ENCODE measurements around the gene RAB4B.

- TF ChIP-seq ZNF292 (tag by site-specific recombination; IDR thresholded peaks at IDR 0.05; ENCODE audit: borderline replicate concordance, low read depth): no peak
- no peak for TF ChIP-seq ZNF776 (tag by site-specific recombination; IDR thresholded peaks at IDR 0.05; ENCODE audit: borderline replicate concordance)
- TF ChIP-seq, protein P1, sequence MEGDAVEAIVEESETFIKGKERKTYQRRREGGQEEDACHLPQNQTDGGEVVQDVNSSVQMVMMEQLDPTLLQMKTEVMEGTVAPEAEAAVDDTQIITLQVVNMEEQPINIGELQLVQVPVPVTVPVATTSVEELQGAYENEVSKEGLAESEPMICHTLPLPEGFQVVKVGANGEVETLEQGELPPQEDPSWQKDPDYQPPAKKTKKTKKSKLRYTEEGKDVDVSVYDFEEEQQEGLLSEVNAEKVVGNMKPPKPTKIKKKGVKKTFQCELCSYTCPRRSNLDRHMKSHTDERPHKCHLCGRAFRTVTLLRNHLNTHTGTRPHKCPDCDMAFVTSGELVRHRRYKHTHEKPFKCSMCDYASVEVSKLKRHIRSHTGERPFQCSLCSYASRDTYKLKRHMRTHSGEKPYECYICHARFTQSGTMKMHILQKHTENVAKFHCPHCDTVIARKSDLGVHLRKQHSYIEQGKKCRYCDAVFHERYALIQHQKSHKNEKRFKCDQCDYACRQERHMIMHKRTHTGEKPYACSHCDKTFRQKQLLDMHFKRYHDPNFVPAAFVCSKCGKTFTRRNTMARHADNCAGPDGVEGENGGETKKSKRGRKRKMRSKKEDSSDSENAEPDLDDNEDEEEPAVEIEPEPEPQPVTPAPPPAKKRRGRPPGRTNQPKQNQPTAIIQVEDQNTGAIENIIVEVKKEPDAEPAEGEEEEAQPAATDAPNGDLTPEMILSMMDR (tag by site-specific recombination; IDR thresholded peaks at IDR 0.05): no peak
- no peak for TF ChIP-seq ZNF571 (tag by site-specific recombination; IDR thresholded peaks at IDR 0.05)
- no peak for TF ChIP-seq ZNF274 (IDR thresholded peaks at IDR 0.05; ENCODE audit: low read length)
- TF ChIP-seq ZNF274 (tag by site-specific recombination; IDR thresholded peaks at IDR 0.05; ENCODE audit: borderline replicate concordance): no peak
- no peak for TF ChIP-seq ZBTB49 (tag by site-specific recombination; IDR thresholded peaks at IDR 0.05; ENCODE audit: low read depth)
- TF ChIP-seq ZFP41 (tag by site-specific recombination; IDR thresholded peaks at IDR 0.05; ENCODE audit: borderline replicate concordance): no peak
- no peak for TF ChIP-seq KLF1 (tag by site-specific recombination; IDR thresholded peaks at IDR 0.05)
- no peak for TF ChIP-seq ZNF76 (tag by site-specific recombination; IDR thresholded peaks at IDR 0.05; ENCODE audit: borderline replicate concordance, low read depth)
- no peak for TF ChIP-seq ZNF350 (tag by site-specific recombination; IDR thresholded peaks at IDR 0.05)
- TF ChIP-seq BCL11A (tag by site-specific recombination; IDR thresholded peaks at IDR 0.05; ENCODE audit: low read depth): no peak
- no peak for TF ChIP-seq TCF7L2 (IDR thresholded peaks at IDR 0.05; ENCODE audit: borderline replicate concordance, low read depth, low read length)
- no peak for TF ChIP-seq ZNF747 (tag by site-specific recombination; IDR thresholded peaks at IDR 0.05)
These were observed 25.7 kb upstream of the RAB4B start for GRCh38 chr19:40752257-40752781.
